ENCODE results near the gene RPS18.
A peak's percentile ranks its signal among the peaks of the same experiment; 100 is the strongest.

The RPS18 gene

DNA sequence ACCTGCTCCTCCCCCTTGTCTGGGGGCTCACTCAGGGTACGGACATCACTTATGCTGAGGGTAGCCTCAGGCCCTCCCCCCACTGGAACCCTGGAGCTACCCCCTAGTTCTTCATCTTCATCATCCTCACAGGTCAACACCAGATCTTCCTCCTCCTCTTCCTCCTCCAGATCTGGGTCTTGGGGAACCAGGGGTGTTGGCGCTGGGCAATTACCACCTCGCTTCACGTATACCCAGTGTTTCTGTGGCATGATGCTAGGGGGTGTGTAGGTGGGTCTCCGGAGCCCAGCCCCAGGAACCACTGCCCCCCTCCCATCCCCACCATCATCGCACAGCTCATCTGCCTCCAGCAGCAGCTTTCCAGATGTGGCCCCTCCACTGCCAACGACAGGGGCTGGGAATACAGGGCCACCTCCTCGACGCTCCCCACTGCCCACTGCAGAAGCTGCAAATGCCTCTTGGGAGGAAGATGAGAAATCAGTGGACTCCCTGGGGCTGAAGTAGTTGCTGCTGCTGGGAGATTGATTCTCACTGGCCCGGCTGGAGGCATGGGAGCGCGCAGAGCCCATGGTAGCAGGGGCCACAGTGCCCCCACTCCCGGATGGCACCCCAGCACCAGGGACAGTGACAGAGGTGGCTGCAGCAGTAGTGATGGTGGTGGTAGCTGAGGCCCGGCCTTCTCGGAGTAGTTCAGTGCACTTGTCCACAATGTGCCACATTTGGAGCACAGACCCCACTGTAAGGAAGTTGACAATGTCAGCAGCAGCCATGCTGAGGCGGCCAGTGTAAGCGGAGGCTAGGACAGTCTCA lies 44.1 kb downstream of the RPS18 start:
- no peak for DNase-seq

DNA sequence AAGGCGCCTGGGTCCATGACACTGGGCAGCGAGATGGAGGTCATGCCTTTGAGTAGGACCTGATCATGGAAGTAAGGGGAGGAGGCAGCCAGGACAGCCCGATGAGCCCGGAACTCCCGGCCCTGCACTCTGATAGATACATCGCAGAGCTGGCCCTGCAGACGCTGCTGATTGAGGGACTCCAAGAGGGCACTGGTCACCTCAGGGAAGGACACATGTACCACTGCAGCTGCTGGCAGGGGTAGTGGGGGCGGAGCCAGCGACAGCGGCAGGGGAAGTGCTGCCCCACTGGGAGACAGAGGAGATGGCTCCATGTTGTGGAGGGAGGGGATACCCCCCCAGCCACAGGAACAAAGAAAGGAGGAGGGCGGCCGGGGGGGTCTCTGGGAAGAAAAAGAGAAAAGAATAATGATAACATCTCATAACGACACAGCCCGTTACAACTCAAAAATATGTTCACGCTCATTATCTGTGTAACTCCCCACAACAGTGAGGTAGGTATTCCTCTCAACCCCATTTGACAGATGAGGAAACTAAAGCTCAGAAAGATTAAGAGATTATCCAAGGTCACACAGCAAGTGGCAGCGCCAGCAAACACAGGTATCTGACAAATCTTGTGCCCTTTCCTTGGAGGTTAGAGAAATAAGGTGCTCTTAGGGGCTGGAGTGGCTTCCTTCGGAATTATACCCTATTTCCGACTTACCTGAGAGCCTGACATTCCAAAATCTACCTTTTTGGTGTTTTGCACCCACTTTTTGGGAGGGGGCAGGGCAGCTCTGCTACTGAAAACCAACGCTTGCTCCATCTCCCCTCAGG lies 44.9 kb downstream of the RPS18 start:
- DNase-seq = no peak

DNA sequence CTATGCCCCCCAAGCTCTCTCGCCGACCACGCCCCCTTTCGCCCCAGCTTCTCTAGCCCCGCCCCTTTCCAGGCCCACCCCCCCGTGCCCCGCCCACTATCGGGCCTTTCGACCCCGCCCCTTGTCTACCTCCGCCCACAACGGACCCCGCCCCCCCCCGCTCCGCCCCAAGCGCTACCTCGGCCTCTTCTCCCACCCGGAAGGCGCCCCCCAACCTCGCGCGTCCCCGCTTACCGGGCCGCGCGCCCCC lies 45.5 kb downstream of the RPS18 start:
- DNase-seq = no peak

DNA sequence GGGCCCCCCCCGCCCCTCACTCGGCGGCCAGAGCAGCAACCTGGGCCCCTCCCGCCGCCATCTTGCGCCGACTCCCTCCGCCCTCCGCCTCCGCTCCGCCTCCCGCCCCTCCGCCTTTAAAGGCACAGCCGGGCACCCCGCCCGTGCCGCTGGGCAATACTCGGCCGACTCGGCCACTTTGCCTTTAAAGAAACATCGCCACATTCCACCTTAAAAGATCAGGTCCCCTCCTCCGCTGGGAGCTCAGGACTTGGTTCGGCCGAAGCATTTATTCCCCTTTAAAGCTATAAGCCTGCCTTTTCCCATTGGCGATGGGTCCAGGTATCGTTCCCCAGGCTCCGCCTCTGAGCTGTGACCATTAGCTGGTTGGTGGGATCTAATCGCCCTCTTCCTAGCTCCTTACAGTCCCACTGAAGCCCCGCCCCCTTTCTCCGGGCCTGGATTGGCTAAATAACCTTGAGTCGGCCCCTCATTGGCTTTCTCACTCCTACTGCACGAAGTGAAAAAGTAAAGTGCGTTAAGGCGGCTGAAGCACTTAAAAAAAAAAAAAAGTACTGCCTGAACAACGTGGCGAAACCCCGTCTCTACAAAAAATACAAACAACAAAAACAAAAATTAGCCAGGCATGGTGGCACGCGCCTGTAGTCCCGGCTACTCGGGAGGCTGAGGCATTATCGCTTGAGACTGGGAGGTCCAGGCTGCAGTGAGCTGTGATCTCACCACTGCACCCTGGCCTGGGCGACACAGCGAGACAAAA lies 46.0 kb downstream of the RPS18 start, which contains the start of gene ZBTB22:
Gene ZBTB22, minus strand, starts transcription at position 76 of the 757 bp plus-strand sequence. CDS start 828 bp downstream, outside the sequence.
- peak; percentile 93 for DNase-seq

DNA sequence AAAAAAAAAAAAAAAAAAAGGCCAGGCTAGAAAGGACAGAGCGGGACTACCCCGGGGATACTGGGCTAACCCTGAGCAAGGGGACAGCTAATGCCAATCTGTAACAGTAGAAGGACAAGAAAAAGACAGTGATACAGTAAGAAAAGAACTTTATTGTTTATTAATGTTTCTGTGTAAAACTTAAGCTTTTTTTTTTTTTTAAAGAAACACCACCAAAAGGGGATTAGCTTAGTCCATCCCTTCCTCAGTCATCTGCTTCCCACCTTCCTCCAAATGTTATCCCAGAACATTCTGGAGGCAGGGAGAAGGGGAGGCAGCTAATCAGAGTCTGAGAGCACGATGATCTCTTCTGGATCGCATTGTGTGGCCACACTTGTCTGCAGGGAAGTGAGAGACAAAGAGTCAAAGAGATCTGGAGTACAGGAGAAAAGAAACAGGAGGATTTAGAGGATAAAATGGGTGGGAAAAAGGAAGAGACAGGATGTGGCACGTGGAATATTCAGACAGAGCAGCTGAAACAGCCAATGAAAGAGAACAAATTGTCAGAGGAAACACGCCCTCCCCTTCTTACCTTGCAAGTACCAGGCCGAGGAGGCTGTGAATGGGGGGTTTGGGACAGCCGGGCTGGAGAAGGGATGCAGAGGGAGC lies 46.7 kb downstream of the RPS18 start:
- no peak for DNase-seq

DNA sequence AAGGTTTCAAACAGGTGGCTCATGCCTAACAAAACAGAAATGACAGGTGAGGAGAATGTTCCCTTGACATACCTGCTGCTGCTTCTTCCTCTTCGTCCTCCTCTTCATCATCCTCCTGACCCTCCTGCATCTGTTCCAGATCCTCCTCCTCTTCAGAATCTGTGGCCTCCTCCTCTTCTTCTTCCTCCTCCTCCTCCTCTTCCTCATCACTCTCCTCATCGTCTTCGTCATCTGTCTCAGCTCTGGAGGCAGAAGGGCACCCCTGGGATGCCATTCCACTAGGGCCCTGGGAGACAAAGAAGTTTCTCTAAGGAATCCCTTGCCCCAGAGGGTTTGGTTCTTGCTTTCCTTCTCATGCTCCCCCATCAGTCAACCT lies 48.1 kb downstream of the RPS18 start:
- no peak for DNase-seq

DNA sequence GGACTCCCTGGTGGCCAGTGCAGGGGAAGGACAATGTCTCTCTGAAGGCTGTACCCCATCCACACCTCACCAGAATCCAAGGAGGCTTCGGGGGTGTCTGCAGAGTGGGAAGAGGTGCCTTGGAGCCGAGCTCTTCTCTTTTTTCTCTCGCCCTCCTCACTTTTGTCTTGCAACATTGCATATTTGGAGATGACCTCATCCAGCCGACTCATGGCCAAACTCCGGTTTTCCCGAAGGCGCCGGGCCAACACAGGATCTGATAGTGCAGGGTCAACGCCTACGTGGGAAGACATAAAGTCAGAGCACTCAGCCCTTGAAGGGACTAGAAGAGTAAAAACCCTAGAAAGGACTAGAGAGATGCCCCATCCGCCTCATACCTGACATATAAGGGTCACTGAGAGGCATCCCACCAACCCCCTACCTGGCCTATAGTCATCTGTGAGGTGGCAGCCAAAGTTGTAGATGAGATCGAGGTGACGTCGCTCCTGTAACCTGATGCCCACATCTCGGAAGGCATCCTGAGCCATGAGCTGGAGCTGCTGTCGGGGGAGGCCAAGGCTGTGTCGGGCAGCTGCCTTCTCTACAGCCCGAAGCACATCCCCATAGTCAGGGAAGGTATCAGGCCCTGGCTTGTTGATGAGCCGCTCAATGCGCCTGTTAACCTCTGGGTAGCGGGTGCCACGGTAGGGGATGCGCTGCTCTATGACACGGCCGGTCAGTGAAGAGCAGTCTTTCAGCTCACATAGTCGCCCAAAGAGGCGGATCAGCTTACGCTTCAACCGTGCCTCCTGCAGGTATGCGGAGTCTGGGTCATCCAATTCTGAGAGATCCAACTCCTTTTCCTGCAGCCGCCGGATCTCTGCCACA lies 48.7 kb downstream of the RPS18 start:
- no peak for DNase-seq

DNA sequence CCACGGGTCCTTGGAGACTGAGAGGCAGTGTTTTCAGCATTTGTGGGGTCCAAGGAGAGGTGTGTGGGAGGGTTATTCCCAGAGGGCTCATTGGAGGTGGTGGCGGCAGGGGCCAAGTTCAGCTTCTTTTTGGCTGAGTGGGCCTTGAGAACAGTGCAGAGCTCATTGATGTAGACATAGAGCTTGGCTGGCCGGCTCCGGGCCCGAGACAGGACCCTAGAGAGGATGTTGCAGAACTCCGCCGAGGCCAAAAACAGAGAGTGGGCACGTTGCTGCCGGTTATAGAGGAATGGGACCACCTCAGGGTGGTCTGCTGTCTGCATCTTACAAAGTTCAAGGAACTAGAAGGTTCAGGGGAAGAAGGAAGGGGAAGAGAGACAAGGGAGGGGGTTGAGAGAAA lies 49.4 kb downstream of the RPS18 start:
- DNase-seq = no peak

DNA sequence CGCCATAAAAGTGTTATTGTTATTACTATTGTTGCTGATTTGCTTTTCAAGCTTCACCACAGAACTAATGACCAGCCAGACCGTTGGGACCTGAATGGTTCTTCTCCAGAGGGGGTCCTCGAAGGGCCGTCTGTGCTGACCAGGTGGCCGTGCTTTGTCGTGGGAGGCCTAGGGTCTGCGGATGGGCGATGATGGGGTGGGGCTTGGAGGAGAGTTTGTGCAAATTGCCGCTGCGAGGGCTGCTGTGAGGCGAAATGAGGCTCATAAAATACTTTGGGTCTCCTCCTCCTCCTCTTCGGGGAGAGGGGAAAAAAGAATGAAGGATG lies 51.7 kb downstream of the RPS18 start:
- no peak for DNase-seq

DNA sequence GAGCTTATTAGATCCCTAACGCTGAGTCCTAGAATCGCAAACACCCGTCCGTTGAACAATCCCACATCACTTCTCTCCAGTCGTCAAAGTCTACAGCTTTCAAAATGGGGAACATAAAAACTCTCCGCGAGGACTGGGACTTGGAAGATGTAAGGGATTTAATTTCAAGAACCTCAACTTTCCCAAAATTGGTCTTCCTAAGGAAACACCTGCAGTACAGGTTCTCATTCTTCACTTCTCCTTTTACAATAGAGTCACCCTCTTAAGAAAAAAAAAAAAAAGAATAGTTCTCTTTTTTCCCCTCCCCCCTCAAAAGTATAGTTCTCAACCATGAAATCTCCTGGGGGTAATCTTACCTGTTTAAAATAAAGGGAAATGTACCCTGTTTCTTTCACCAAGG lies 52.2 kb downstream of the RPS18 start:
- DNase-seq = no peak

All from NCI-H446 treated with DMSO at 0.1 percent for 48 hours (cell line).